ENCODE results near the gene TMEM187.

- no peak for TF ChIP-seq CTCF (IDR thresholded peaks at IDR 0.05 in 2 of 3, conservative IDR thresholded peaks at IDR 0.05 in 1 of 3; ENCODE audit: control insufficient read depth in 2 of 3, extremely low read depth in 1 of 3, insufficient read depth in 1 of 3, low read depth in 3 of 3, low read length in 3 of 3)
- no peak for TF ChIP-seq BCLAF1 (IDR thresholded peaks at IDR 0.05)
- TF ChIP-seq ZNF217 (IDR thresholded peaks at IDR 0.05): no peak
- no peak for TF ChIP-seq REST (IDR thresholded peaks at IDR 0.05; ENCODE audit: low read depth, low read length)
- TF ChIP-seq POLR2A (IDR thresholded peaks at IDR 0.05; ENCODE audit: low read depth, low read length): no peak
- TF ChIP-seq PAX8 (IDR thresholded peaks at IDR 0.05): no peak
- TF ChIP-seq POLR2AphosphoS5 (IDR thresholded peaks at IDR 0.05; ENCODE audit: low read length): no peak
- no peak for TF ChIP-seq ZNF24 (IDR thresholded peaks at IDR 0.05)
- TF ChIP-seq CHD1 (IDR thresholded peaks at IDR 0.05; ENCODE audit: low read depth, low read length): no peak
- no peak for TF ChIP-seq SP1 (IDR thresholded peaks at IDR 0.05; ENCODE audit: low read depth, low read length)
- TF ChIP-seq SPI1 (IDR thresholded peaks at IDR 0.05; ENCODE audit: borderline replicate concordance, insufficient read depth, low read depth, low read length): no peak
Observed at GRCh38 chrX:153999359-154000037, 26.9 kb downstream of the TMEM187 start.

All from GM12878 (cell line).